Neural cell (in vitro differentiated cells): Measurements from ENCODE around the gene MOGAT2. TPM values are rescaled to one million over a fixed set of nuclear protein-coding genes. Genes with fewer than 3 reads are reported as not detected.

Experiments used
- H2AFZ ChIP-seq: fragments of 200-600, 300-800 bp; sonication (generic), shearing (Covaris generic); 2 replicates; pipeline ENCODE4 v1.6.0; 2014; ENCODE audit warnings: low read depth, mild to moderate bottlenecking, antibody characterized with exemption, low read length, moderate library complexity
- H3F3A ChIP-seq: fragments of 200-600 bp; shearing (Covaris generic); 2 replicates; pipeline ENCODE4 v1.6.1; 2016; ENCODE audit warnings: mild to moderate bottlenecking, moderate library complexity, mixed read lengths, antibody characterized with exemption, low read length; ENCODE audit not compliant: insufficient read depth, poor library complexity, severe bottlenecking
- H3K27ac ChIP-seq: fragments of 200-600, 300-800 bp; sonication (generic), shearing (Covaris generic); 2 replicates; pipeline ENCODE4 v1.5.1; 2014; ENCODE audit warnings: mild to moderate bottlenecking, low read length, moderate library complexity
- H3K27me3 ChIP-seq: fragments of 300-800, 200-600 bp; sonication (generic), shearing (Covaris generic); 2 replicates; pipeline ENCODE4 v1.6.0; 2014; ENCODE audit warnings: mild to moderate bottlenecking, low read depth, low read length, moderate library complexity; ENCODE audit not compliant: insufficient read depth
- H3K36me3 ChIP-seq: fragments of 300-800, 200-600 bp; sonication (generic), shearing (Covaris generic); 2 replicates; pipeline ENCODE4 v1.5.1; 2014; ENCODE audit warnings: mild to moderate bottlenecking, antibody characterized with exemption, low read length, moderate library complexity; ENCODE audit not compliant: insufficient read depth
- H3K4me2 ChIP-seq: fragments of 300-800, 200-600 bp; sonication (generic), shearing (Covaris generic); 2 replicates; pipeline ENCODE4 v1.6.0; 2014; ENCODE audit warnings: mild to moderate bottlenecking, low read length
- H3K4me3 ChIP-seq: fragments of 300-800, 200-600 bp; sonication (generic), shearing (Covaris generic); 2 replicates; pipeline ENCODE4 v1.5.1; 2014; ENCODE audit warnings: mild to moderate bottlenecking, low read length, moderate library complexity
- H3K79me2 ChIP-seq: fragments of 200-600 bp; shearing (Covaris generic); replicated peaks from 2 replicates; pipeline ENCODE4 v1.6.0; 2014; ENCODE audit warnings: mild to moderate bottlenecking, low read length, moderate library complexity; ENCODE audit not compliant: insufficient read depth
- H3K9ac ChIP-seq: fragments of 300-800, 200-600 bp; sonication (generic), shearing (Covaris generic); 2 replicates; pipeline ENCODE4 v1.6.1; 2016; ENCODE audit warnings: mild to moderate bottlenecking, low read length, mixed read lengths
- H3K9me2 ChIP-seq: fragments of 200-600 bp; shearing (Covaris generic); 2 replicates; pipeline ENCODE4 v1.6.1; 2016; ENCODE audit warnings: mild to moderate bottlenecking, low read length, mixed read lengths; ENCODE audit not compliant: insufficient read depth
- H3K9me3 ChIP-seq: fragments of 200-600, 300-800 bp; sonication (generic), shearing (Covaris generic); 2 replicates; pipeline ENCODE4 v1.6.1; 2016; ENCODE audit warnings: mild to moderate bottlenecking, mixed run types, low read length, moderate library complexity, mixed read lengths
- H4K20me1 ChIP-seq: fragments of 200-600 bp; shearing (Covaris generic); 2 replicates; pipeline ENCODE4 v1.6.1; 2016; ENCODE audit warnings: mild to moderate bottlenecking, mixed run types; ENCODE audit not compliant: insufficient read depth
- CTCF ChIP-seq: fragments of 450-650 bp; IDR thresholded peaks from 2 replicates; pipeline ENCODE4 v1.5.1; 2014; ENCODE audit warnings: antibody characterized with exemption, mild to moderate bottlenecking, moderate library complexity; ENCODE audit not compliant: poor library complexity, severe bottlenecking
- EP300 ChIP-seq: fragments of 450-650 bp; conservative IDR thresholded peaks from 2 replicates; pipeline ENCODE4 v1.6.1; 2014; ENCODE audit warnings: antibody characterized with exemption, mild to moderate bottlenecking, moderate library complexity; ENCODE audit not compliant: poor library complexity, severe bottlenecking
- EZH2 ChIP-seq: fragments of 200-600, 300-800 bp; shearing (Covaris generic), sonication (generic); IDR thresholded peaks from 2 replicates; pipeline ENCODE4 v1.6.1; 2014; ENCODE audit warnings: antibody characterized with exemption, low read length, borderline replicate concordance, mild to moderate bottlenecking; ENCODE audit not compliant: insufficient read depth, poor library complexity, severe bottlenecking
- MXI1 ChIP-seq: fragments of 450-650 bp; conservative IDR thresholded peaks from 2 replicates; pipeline ENCODE4 v1.6.1; 2014; ENCODE audit warnings: antibody characterized with exemption, mild to moderate bottlenecking; ENCODE audit not compliant: poor library complexity, severe bottlenecking
- POLR2AphosphoS5 ChIP-seq: IDR thresholded peaks from 2 replicates; pipeline ENCODE4 v1.6.1; 2012
- RAD21 ChIP-seq: fragments of 450-650 bp; conservative IDR thresholded peaks from 2 replicates; pipeline ENCODE4 v1.6.1; 2014; ENCODE audit warnings: antibody characterized with exemption, mild to moderate bottlenecking, moderate library complexity
- REST ChIP-seq: IDR thresholded peaks from 2 replicates; pipeline ENCODE4 v1.6.1; 2012; ENCODE audit warnings: borderline replicate concordance
- SMC3 ChIP-seq: fragments of 450-650 bp; conservative IDR thresholded peaks from 2 replicates; pipeline ENCODE4 v1.6.1; 2014; ENCODE audit warnings: antibody characterized with exemption, mild to moderate bottlenecking, moderate library complexity; ENCODE audit not compliant: poor library complexity
- TAF1 ChIP-seq: IDR thresholded peaks from 2 replicates; pipeline ENCODE4 v1.6.1; 2012; ENCODE audit warnings: low read depth
- polyA plus RNA-seq: library from polyadenylated mRNA; depleted of rRNA; stranded (reverse); fragments of >200 nt; gene quantifications from 2 replicates; pipeline ENCODE4 v1.2.3, GENCODE V29; 2014

The MOGAT2 gene
- polyA plus RNA-seq, 1 donor from 2014 or later = not detected

DNA sequence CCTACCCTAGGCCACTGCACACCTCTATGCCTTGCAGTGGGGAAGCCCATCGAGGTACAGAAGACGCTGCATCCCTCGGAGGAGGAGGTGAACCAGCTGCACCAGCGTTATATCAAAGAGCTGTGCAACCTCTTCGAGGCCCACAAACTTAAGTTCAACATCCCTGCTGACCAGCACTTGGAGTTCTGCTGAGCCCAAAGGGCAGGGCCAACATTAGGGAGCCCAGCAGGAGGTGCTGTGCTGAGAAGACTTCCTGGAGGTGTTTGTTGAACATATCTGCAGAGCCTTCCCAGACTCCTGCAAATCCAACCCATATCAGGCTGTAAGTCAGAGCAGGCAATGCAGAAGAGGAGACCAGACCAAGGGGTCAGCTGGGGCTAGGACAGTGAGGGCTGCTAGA lies 13.5 kb downstream of the MOGAT2 start:
- no peaks in the 10 kb centered on the region for H3K27me3 ChIP-seq
- TF ChIP-seq MXI1 = no peak
- no peak for TF ChIP-seq EP300
- TF ChIP-seq POLR2AphosphoS5 = no peak
- no peak for TF ChIP-seq CTCF
- TF ChIP-seq EZH2 = no peak
- TF ChIP-seq TAF1 = no peak
- TF ChIP-seq REST = no peak
- no peak for TF ChIP-seq RAD21
- TF ChIP-seq SMC3 = no peak

GRCh38 chr11:75733071-75733430 lies 15.4 kb downstream of the MOGAT2 start:
- no peak overlapping the region for H3K4me3 ChIP-seq
- no peaks in the 10 kb centered on the region for H3F3A ChIP-seq
- H3K9me2 ChIP-seq = no peaks in the 10 kb centered on the region
- H3K9me3 ChIP-seq = no peaks in the 10 kb centered on the region
- H3K4me2 ChIP-seq = no peak overlapping the region
- H3K27ac ChIP-seq = no peak overlapping the region
- H2AFZ ChIP-seq = no peak overlapping the region
- H3K79me2 ChIP-seq = no peaks in the 10 kb centered on the region
- no peaks in the 10 kb centered on the region for H3K27me3 ChIP-seq
- no peaks in the 10 kb centered on the region for H3K36me3 ChIP-seq
- no peaks in the 10 kb centered on the region for H4K20me1 ChIP-seq
- H3K9ac ChIP-seq = no peak overlapping the region
- no peak for TF ChIP-seq TAF1
- TF ChIP-seq CTCF = no peak
- TF ChIP-seq EZH2 = no peak
- no peak for TF ChIP-seq MXI1
- no peak for TF ChIP-seq RAD21
- TF ChIP-seq SMC3 = no peak
- TF ChIP-seq EP300 = no peak
- TF ChIP-seq POLR2AphosphoS5 = no peak
- no peak for TF ChIP-seq REST

More for the DNA sequence above, 13.5 kb downstream of the MOGAT2 start:
- Histone ChIP-seq H3K9ac (no peak overlapping the region), H4K20me1 (no peaks in the 10 kb centered on the region), H3K36me3 (no peaks in the 10 kb centered on the region), H2AFZ (no peak overlapping the region), H3F3A (no peaks in the 10 kb centered on the region), H3K4me3 (no peak overlapping the region), H3K4me2 (no peak overlapping the region), H3K79me2 (no peaks in the 10 kb centered on the region), H3K27ac (no peak overlapping the region), H3K9me3 (no peaks in the 10 kb centered on the region), H3K9me2 (no peaks in the 10 kb centered on the region)
